GM12874 (cell line): Measurements from ENCODE around the gene ZNF668.

Experiments
- TF ChIP-seq, protein P1 (sequence below): IDR thresholded peaks from 2 replicates; pipeline ENCODE4 v1.5.1; 2011; ENCODE audit warnings: low read depth, mild to moderate bottlenecking, control low read depth, low read length, moderate library complexity; ENCODE audit not compliant: insufficient read depth

The ZNF668 gene

GRCh38 chr16:31067342-31067741 is 6.7 kb downstream of the ZNF668 start:
- TF ChIP-seq, protein P1, sequence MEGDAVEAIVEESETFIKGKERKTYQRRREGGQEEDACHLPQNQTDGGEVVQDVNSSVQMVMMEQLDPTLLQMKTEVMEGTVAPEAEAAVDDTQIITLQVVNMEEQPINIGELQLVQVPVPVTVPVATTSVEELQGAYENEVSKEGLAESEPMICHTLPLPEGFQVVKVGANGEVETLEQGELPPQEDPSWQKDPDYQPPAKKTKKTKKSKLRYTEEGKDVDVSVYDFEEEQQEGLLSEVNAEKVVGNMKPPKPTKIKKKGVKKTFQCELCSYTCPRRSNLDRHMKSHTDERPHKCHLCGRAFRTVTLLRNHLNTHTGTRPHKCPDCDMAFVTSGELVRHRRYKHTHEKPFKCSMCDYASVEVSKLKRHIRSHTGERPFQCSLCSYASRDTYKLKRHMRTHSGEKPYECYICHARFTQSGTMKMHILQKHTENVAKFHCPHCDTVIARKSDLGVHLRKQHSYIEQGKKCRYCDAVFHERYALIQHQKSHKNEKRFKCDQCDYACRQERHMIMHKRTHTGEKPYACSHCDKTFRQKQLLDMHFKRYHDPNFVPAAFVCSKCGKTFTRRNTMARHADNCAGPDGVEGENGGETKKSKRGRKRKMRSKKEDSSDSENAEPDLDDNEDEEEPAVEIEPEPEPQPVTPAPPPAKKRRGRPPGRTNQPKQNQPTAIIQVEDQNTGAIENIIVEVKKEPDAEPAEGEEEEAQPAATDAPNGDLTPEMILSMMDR: no peak

DNA sequence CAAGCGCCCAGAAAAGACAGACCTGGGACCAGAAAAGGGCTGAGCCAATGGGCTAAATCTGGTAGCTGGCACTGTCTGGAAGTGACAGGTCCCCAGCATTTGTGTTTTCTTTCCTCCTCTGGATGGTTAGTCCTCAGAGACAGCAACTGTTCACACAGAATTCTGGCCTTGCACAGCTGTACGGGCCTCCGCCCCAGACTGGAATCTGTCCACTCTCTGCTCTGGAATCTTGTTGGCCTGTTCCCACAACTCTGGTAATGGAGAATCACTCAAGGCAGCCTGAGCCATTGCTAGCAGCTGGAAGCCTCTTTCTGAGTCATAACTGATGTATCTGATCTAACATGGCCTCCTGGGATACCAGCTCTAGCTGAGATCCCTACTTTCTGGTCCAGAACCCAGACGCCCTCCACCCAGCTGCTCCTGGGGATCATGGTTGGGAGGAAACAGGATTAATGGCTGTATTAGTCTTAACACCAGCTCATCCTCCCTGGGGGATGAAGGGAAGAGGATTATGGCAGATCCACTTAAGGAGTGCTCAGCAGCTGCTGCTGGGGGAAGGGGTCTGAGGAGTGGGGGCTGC is 9.1 kb downstream of the ZNF668 start:
- TF ChIP-seq, protein P1: no peak

GRCh38 chr16:31063843-31064611 is 10.0 kb downstream of the ZNF668 start:
- TF ChIP-seq, protein P1: no peak

DNA sequence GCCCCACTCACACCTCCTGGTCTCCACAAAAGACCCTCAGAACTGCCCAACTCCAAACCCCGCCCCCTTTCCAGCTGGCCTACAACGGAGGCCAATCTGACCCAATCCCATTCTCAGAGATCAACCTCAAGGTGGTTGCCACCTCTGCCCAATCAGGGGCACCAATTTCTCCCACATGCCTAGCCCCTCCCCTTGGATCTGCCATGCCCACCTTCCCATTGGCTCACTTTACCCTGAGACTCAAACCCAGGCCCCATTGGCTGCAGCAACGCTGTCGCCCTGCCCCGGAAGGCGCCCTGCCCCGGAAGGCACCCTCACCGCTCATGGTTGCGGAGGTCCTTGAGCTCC is 10.6 kb downstream of the ZNF668 start:
- TF ChIP-seq, protein P1: no peak

- TF ChIP-seq, protein P1: no peak
Measured at GRCh38 chr16:31061813-31062440, 12.1 kb downstream of the ZNF668 start.

DNA sequence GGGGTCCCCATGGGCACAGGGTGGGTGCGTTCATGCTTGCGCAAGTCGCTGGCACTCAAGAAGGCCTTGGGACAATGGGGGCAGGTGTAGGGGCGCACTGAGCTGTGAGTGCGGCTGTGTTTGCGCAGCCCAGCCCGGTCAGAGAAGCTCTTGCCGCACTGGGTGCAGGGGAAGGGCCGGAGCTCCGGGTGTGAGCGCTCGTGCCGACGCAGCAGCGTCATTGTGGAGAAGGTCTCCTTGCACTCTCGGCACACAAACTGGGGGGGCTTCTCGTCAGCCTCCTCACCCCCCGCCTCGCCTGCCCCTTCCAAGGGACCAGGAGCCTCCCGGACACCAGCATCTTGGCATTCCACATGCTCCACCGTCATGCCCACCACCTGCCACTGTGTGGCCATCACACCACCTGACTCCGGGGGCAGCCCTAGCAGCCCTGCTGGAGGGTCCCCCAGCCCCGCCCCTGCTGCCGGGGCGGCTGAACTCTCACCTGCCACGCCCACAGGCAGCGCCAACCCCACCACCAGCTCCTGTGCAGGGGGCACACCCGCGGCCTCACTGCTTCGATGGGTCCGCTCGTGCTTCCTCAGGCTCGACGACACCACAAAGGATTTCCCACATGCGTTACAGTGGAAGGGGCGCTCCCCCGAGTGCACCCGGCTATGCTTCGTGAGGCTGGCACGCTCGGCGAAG is 12.8 kb downstream of the ZNF668 start:
- TF ChIP-seq, protein P1: no peak

GRCh38 chr16:31055613-31056012 is 18.4 kb downstream of the ZNF668 start:
- TF ChIP-seq, protein P1: no peak
